Vagina (tissue), 2 donors: ENCODE results near the gene DACH1.

Experiments
- CTCF ChIP-seq, 3 experiments: fragments of 450-650 bp in 2 of 3; fragments of 200-600 bp in 1 of 3; sonication (generic) in 1 of 3; IDR thresholded peaks; one replicate each; pipeline ENCODE4 v1.5.1; 2017 to 2019; ENCODE audit warnings: antibody characterized with exemption in 3 of 3, mild to moderate bottlenecking in 2 of 3, moderate library complexity in 2 of 3
- POLR2A ChIP-seq, 2 donors: fragments of 450-650 bp; IDR thresholded peaks; one replicate each; pipeline ENCODE4 v1.6.1; 2017; ENCODE audit warnings: antibody characterized with exemption in 2 of 2, mild to moderate bottlenecking in 2 of 2, moderate library complexity in 2 of 2

- no peak for TF ChIP-seq CTCF (IDR thresholded peaks at IDR 0.05)
- TF ChIP-seq POLR2A (IDR thresholded peaks at IDR 0.05): no peak
Measured at GRCh38 chr13:71827241-71827640, 39.8 kb downstream of the DACH1 start.
